ENCODE results near the gene AGT.

Gene AGT

DNA sequence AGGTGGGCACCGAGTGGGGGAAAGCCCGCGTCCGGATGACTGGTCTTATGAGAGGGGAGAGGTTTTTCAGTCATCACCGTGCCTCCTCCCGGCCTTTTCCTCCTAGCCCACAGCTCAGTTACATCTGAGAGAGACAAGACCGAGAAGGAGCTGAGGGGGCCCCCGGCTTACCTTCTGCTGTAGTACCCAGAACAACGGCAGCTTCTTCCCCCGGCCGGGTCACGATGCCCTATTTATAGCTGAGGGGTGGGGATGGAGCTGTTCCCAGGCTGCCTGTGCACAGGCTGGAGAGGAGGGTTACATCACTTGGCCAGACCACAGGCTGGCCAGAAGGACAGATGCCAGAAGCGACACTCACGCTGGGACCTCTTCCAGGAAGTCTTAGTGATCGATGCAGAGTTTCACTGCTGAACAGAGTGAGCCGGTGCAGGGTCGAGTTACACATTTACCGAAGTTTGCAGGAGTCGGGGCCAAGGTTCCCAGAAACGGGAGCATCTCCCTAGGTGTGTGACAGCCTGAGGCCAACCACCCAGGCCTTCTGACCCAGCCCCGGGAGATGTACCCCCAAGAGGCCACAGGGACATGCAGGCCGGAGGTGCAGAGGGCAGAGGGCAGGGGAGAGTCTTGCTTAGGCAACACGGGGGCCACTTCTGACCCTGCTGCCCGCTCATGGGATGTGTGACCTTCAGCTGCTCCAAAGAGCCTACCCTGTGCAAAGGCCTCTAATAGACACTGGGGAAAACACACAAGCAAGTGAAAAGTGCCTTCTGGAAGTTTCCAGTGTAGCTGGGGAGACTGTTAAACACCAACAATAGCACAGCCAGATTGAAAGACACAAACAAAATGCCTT, at the start of gene AGT:
TSS of gene AGT (minus strand) at position 208 of the 850 bp plus-strand sequence. CDS start 3,299 bp downstream, outside the sequence.
- peak; percentile 87 for DNase-seq (ENCODE audit: low read depth, low spot score)

DNA sequence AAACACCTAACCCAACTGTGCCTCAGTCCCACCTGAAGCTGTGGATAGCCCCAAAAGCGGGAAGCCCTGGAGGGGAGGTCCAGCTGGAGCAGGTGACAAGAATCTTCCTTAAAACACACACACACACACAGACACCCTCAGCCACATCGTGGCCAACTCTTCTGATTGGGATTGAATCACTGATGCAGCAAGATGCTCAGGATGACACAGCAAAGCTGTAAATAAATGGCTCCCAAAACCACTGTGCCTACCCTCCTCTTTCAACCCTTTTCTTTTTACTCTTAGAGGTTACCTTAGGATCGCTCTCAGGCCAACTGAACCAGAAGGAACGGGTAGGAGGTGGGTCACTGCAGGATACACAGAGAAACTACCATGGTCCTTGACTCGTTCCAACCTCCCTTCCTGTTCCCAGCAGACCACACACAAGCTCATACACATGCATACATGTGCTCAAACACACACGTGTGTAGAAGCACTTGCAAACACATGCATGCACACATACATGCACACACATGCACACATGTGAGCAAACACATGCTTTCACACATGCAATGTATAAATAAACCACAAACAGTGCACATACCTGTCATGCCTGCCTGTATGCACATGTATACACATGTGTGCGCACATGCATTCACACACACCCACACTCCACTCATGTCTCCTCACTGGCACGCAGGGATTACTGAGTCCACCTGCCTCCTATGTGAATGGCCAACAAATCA, 47.7 kb upstream of the AGT start:
- no peak for DNase-seq (ENCODE audit: low read depth, low spot score)

DNA sequence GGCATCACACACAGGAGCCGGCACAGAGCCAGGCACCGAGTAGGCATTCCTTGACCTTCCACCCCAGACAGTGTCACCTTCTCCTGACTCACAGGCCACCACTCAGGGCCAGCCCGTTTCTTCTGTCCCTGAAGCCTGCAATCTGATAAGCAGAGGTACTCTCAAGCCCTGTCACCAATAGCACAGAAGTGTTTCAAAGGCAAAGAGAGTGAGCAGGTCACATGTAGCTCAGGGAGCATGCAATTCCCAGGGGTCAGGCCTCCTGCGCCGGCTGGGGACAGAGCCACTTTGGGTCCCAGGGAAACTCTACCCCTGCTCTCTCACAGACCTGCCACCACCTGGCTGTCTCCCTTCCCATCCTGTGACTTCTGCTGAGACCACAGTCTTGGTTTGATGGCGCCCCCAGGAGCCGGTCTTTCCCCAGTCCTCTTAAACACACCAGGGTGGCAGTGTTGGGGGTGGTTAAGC, 46.5 kb upstream of the AGT start:
- DNase-seq (ENCODE audit: low read depth, low spot score): no peak

DNA sequence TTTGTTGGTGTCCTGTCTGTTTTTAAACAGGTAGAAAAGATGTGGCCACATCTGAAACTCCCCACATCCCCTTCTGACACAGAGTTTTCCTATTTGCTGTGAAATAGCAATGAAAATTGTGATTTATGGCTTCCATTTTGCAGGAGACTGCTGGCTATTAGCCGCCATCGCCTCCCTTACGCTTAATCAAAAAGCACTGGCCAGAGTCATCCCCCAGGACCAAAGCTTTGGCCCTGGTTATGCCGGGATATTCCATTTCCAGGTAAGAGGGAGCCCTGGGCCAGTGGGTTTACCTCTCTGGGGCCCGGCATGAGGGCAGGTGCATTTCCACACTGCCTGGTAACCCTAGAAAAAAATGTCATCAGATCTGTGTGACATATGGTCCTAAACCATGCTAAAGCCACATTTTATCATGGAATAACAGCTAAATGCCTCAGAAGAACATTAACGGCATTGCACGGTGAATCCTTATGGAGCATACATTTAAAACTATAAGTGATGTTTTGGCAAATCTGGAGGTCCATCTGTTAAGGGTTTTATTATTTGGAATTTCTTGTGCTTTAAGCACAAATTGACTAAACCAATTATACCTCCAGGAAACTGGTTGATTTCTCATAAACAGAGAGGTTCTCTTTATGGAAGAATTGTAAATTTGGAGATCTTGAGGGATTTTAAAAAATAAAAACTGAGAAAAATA, 45.6 kb upstream of the AGT start:
- no peak for DNase-seq (ENCODE audit: low read depth, low spot score)

DNA sequence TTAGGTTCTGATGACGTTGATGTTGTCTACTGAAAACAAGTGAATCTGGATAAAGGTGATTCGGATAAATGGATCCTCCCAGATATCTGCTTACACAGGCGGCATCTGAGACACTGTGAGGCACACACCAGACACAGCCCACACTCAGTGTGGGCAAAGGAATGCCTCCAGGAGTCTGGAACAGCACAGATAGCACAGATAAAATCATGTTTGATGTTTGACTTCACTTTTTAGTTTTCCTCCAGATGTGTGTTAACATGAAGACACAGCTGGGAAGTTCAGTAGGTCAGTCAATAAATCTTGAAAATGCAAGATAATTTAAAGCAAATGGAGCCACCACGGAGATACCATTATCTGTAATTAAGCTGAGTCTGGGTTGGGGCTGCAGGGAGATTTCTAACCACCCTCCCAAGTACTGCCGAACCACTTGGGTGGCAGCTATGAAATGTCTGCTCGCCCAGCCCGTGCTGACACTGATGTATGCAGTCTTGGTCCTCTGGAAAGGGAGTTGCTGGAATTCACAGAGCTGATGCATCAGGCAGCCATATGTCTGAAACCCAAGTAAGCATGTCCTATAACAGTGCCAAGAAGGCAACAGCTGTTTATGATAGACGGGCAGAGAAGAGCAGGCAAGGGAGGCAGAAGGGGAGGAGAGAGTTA, 44.9 kb upstream of the AGT start:
- no peak for DNase-seq (ENCODE audit: low read depth, low spot score)

DNA sequence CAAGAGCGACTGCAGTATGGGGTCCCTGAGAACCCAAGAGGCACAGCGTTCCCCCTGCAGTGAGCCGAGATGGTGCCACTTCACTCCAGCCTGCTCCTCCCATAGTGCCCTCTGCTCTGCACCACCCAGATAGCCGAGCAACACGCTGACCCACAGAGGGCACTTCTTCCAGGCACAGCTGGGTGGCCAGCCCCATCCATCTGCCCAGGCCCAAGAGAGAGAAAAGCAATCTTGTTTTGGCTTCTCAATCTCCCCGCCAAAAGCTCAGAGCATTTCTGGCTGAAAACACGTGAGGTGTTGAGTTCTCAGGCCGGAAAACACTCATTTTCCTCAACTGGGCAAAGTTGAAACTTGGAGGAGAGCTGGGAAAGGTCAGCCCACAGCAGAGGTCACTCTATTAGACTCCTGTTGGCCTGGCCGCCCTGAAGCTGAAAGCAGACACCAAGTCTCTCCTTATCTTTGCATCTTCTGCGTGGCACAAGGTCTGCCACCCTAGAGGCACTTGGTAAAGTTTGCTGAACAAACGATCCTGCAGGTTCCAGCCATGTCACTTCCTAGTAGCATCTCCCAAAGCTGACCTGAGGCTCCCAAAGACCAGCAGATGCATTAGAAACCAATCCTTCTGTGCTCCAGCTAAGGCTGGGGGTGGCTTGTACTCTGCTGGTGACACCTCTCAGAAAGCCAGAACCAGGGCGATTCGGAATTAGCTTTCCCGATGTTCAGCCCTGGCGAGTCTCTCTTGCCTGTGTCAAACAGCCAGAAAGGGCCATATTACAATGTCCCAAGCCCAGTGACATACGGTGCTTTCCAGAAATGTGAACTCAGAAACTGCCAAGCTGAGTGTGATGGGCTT, 44.2 kb upstream of the AGT start:
- DNase-seq (ENCODE audit: low read depth, low spot score): no peak

DNA sequence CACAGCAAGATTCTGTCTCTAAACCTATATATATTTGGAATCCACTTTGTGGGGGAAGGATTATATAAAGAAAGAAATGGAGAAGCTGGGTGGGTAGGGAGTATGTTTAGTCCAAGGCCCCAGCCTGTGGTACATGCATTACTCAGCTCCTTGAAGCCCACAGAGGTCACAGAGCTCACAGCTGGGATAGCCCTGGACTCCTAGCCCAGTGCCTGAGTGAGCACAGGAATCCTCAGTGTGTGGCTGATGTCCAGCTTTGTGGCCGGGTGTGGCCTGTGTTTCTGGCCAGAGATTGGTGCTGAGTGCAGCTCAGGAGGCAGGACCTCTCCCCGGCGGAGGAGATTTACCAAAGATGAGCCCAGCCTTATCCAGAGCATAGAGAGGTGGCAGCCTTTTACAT, 40.9 kb upstream of the AGT start:
- peak; percentile 31 for DNase-seq (ENCODE audit: low read depth, low spot score)

DNA sequence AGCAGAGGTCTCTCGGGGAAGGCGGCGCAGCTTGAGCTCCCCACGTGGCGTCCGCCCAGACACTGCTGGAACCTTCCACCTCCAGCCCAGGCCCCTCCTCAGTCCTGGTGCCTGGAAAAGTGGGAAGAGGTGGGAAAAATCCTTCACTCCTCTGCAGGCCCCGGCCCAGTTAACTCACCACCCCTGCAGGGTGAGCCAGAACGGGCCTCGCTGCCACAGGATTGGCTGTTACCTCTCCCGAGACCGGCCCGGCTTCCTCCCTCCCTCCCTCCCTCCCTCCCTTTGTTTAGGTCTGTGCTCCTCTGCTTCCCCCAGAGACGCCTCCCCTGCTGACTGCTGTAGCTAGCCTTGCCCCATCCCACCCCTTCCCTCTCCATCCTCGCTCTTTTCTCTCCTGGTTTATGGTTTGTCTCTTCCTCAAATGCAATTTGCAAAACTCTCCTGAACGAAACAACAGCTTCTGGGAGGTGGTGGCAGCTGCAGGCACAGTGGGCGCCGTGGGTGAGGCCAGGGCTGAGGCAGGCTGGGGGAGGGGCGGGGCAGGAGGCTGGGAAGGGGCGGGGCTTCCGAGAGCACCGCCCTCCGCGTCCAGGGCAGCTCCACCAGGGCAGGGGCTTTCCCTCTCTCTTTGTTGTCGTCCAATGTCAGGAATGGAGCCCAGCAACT, 39.8 kb upstream of the AGT start:
- DNase-seq (ENCODE audit: low read depth, low spot score): peak; percentile 41

DNA sequence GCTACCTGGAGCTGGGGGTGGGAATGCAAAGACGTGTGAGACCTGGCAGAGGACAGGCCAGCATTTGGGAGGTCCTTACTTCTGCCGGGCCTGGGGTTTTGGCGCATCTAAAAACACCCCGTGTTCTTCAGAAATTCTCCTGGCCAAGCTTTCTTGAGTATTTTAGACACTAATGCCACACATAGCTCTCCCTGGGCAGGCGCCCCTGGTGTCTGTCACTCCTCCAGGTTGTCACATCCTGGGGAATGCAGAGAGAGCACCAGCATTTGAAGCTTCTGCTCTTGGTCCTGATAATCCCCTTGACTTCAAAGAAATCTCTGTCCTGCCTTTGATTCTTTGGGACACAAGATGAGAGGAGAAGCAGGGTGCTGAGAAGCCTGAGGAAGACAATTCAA, 39.3 kb upstream of the AGT start:
- DNase-seq (ENCODE audit: low read depth, low spot score): no peak

DNA sequence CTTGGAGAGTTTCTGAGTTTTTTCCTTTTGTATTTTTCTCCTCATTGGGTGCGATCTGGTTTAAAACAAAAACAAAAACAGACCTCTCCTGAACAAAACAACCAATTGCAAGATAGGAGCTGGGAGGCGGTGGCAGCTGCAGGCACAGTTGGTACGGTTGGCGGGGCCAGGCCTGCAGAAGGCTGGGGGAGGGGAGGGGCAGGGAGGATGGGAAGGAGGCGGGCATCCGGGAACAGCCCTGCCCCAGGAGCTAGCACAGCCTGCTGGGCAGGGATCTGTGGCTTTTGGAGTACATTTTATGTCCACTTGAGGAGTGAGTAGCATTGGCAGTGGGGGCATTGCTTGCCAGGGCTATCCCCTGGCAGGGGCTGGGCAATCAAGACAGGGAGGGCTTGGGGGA, 38.5 kb upstream of the AGT start:
- no peak for DNase-seq (ENCODE audit: low read depth, low spot score)

DNA sequence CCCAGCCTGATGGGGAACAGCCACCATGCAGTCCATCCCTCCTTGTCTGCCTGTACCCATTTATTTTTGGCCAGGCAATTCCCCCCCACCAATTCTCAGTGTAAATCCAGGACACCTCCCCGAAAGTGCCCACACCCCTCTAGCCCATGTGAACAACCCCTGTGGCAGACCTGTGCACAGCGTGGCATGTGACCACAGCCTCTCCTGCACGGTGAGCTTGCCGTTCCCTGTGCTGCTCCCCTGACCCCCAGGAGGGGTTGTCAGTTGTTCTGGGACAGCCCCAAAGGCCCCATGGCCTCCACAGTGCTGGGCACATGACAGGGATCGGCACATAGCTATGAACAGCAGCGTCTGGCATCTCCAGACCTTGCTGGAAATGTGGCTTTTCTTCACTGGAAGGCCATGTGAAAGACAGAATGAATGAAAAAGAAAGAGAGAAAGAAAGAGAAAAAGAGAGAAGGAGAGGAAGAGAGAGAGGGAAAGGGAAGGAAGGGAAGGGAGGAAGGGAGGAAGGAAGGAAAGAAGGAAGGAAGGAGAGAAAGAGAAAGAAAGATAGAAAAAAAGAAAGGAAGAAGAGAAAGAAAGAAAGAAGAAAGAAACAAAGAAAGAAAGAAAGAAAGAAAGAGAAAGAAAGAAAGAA, 37.2 kb upstream of the AGT start:
- DNase-seq (ENCODE audit: low read depth, low spot score): no peak

DNA sequence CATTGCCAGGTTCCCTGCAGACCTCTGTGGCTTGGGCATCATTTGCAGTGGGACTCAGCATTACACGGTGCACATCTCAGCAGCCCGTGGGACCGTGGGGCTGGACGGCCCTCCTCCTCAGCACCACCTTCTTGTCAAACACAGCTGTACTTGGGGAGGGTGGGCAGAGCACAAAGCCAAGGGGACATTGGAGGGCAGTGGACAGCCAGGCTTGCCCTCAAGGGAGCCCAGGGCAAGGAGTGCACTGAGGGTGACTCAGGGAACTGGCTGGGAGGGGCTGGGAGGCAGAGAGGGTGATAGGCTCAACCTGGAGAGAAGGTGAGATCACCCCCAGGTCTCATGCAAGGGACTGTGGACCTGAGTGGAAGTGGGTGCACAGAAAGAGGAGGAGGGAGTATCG, 36.7 kb upstream of the AGT start:
- DNase-seq (ENCODE audit: low read depth, low spot score): no peak

DNA sequence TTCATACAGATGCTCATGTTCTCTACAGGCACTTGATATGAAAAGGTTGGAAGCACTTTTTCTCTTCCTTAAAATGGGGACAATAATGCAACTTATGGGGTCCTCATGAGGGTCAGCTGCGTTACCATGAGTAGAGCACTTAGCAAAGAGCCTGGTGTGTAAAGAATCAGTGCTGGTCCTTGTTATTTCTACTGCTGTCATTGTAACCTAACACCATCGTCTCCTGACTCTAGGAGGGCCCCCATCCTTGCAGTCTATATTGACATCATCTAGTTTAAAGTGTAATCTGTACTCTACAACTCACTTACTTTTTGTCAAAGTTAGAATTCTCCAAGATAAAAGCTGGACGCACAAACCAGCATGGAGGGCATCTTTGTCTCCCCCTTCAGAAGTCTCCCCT, 35.7 kb upstream of the AGT start:
- no peak for DNase-seq (ENCODE audit: low read depth, low spot score)

DNA sequence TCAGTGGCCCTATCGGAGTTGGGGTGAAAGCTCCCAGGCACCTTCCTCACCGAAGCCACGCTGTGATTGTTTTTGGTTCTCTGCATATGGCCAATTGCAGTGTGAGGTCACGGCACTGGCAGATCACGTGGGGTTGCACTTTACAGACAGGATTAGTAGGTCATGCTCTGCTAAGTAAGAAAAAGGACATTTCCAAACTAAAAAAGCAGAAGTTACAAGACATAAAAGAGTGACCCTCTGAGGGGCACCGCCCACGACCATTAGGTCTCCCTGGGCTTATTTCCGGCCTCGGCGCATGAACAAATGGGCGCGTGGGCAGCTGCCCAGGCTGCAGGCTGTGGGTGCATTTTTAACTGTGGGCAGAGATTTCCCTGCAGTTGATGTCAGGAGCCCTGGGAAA, 35.2 kb upstream of the AGT start:
- no peak for DNase-seq (ENCODE audit: low read depth, low spot score)

DNA sequence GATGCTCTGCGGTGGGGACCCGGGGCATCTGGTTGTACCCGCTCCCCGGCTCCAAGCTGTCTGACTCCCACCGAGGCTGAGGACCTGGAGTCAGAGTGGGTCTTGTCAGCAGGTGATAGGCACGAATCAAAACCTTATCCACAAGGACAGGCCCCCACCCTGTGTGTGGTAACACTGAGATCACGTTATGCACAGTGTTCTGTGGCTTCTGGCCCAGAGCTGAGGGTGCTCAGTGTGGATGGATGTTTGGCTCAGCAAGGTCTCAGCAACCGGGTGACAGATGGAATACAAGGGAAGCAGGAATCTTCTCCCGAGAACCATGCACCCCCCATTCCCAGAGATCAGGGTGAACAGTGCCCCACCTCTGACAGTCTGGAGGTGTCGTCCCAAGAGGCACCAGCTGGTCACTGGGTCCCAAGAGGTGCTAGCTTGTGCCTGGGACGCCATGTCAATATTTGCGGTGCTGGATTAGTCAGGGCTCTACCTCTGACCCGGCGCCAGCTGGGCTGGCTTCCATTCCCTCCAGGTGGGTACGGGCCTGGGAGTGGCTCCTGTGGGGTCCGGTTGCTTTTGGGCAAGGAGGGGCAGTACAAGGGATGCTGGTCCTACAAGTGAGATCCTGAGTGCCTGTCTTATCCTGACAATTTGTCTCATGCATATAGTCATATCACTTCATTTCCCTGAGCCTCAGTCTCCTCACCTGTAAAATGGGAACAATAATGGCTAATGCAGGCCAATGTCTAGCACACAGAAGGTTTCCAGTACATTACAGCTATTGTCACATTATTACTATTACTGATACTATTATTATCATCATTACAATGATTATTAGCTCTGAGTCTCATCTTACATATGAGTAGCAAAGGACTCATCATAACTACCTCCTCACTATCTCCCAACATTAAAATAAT, 34.2 kb upstream of the AGT start:
- no peak for DNase-seq (ENCODE audit: low read depth, low spot score)

DNA sequence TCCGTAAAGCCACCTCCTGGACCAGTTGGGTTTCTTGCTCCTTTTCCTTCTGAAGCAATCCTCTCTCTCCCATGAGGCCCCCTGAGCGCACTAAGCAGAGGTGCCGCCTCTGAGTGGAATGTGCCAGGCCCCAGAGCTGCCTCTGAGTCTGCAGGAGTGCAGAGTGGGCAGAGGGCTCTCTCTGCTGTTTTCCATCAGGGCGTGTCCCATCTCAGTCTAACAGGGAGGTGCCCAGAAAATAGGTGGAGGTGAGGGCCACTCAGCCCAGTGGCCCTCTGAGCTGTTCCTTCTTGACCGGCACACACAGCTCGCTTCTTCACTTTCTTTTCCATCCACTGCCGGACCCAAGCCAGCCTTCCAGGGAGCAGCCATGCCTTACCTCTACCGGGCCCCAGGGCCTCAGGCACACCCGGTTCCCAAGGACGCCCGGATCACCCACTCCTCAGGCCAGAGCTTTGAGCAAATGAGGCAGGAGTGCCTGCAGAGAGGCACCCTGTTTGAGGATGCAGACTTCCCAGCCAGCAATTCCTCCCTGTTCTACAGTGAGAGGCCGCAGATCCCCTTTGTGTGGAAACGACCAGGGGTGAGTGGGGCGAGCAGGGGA, 33.3 kb upstream of the AGT start, which contains the start of gene CAPN9:
TSS of gene CAPN9 (plus strand) at position 262 of the 604 bp plus-strand sequence. CDS start at position 371, 109 bp downstream.
- DNase-seq (ENCODE audit: low read depth, low spot score): no peak

DNA sequence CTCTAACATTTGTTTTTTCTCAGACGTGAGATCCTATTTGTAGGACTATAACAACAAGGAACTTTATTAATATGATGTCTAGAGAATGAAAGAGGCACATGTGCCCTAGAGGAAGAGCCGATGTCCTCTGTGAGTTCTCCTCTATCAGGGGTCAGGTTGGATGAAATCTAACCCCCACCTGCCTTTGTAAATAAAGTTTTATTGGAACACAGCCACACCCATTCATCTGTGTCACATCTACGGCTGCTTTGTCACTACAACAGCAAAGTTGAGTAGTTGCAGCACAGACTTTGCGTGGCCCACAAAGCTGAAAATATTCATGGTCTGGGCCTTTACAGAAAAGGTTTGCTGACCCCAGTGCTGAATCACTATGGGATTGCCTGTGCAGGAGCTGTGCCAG, 32.7 kb upstream of the AGT start:
- DNase-seq (ENCODE audit: low read depth, low spot score): peak; percentile 31

DNA sequence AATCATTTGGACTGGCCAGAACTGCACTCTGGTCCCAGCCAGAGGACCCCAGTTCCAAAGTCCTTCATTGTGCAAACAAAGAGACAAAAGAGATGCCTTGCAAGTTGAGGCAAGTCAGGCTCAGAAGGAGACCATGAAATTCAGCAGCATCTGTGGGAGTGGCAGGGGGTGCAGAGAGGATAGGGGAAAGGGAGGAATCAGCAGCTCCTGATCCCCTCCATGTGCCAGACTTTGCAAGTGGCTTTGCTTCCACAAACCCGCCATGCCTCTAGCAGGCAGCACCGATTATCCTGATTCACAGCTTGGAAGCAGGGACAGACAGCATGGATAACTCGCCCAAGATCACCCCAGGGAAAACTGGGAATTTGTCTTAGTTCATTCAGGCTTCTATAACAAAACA, 31.1 kb upstream of the AGT start:
- no peak for DNase-seq (ENCODE audit: low read depth, low spot score)

Measured in astrocyte of the hippocampus (primary cell).